Heart left ventricle (tissue), 16 donors: ENCODE measurements around the gene MAP6D1. TPM values are rescaled to one million over a fixed set of nuclear protein-coding genes. Genes with fewer than 3 reads are reported as not detected.

ENCODE experiments used
- ATAC-seq, 4 donors: fragments of 200-7000 bp; cut with Tn5 transposase; one replicate each; pipeline ENCODE4 v1.9.1; 2020 to 2022; ENCODE audit warnings: moderate library complexity in 4 of 4, mild to moderate bottlenecking in 3 of 4, moderate number of reproducible peaks in 1 of 4
- DNase-seq, 5 donors: peaks; one replicate each; pipeline ENCODE4 v3.0.0-alpha.2; 2020
- H3K27ac ChIP-seq, 12 donors: fragments of 200-600 bp; sonication (generic) in 4 of 12; one replicate each; pipeline versions ENCODE4 v1.5.0 to v1.8.0; 2016 to 2022; ENCODE audit warnings: mild to moderate bottlenecking in 2 of 12
- H3K27me3 ChIP-seq, 9 donors: fragments of 200-600 bp; sonication (generic) in 2 of 9; one replicate each; pipeline versions ENCODE4 v1.5.1 to v1.8.0; 2016 to 2022; ENCODE audit warnings: mild to moderate bottlenecking in 3 of 9
- H3K36me3 ChIP-seq, 9 donors: fragments of 200-600 bp; sonication (generic) in 2 of 9; one replicate each; pipeline versions ENCODE4 v1.5.0 to v1.8.0; 2018 to 2022; ENCODE audit warnings: mild to moderate bottlenecking in 2 of 9
- H3K4me1 ChIP-seq, 12 donors: fragments of 200-600 bp; sonication (generic) in 4 of 12; one replicate each; pipeline versions ENCODE4 v1.5.0 to v1.8.0; 2016 to 2022; ENCODE audit warnings: mild to moderate bottlenecking in 3 of 12
- H3K4me3 ChIP-seq, 12 donors: fragments of 200-600 bp; sonication (generic) in 4 of 12; one replicate each; pipeline versions ENCODE4 v1.5.0 to v1.8.0; 2017 to 2022; ENCODE audit warnings: mild to moderate bottlenecking in 9 of 12, moderate library complexity in 4 of 12
- H3K9me3 ChIP-seq, 12 donors: fragments of 200-600 bp; sonication (generic) in 4 of 12; one replicate each; pipeline versions ENCODE4 v1.5.0 to v1.8.0; 2016 to 2022; ENCODE audit warnings: mild to moderate bottlenecking in 1 of 12
- CTCF ChIP-seq, 12 donors: fragments of 200-600 bp; sonication (generic) in 4 of 12; IDR thresholded peaks; one replicate each; pipeline versions ENCODE4 v1.5.0 to v1.8.0; 2018 to 2022; ENCODE audit warnings: antibody characterized with exemption in 12 of 12, mild to moderate bottlenecking in 5 of 12
- POLR2A ChIP-seq, 2 donors: fragments of 450-650 bp; IDR thresholded peaks; one replicate each; pipeline ENCODE4 v1.6.1; 2017; ENCODE audit warnings: antibody characterized with exemption in 2 of 2, mild to moderate bottlenecking in 2 of 2, moderate library complexity in 2 of 2
- whole genome bisulfite sequencing, 4 donors: extraction: QIAGEN DNeasy Blood & Tissue Kit in 2 of 4; methylation state at CpG; one replicate each; pipeline versions ENCODE4 v1.1.5 to v1.1.7; 2013 to 2018; 5-methylcytosine and 5-hydroxymethylcytosine counted together
- intact Hi-C, 10 donors: fragments of 100-400 bp; cut with DNase I; formaldehyde crosslinking; loops; one replicate each; pipeline versions ENCODE4 v1.11.1 to v1.14.2; 2022
- polyA plus RNA-seq, 2 donors: library from polyadenylated mRNA; stranded (reverse); fragments of 200-250 nt; gene quantifications; one replicate each; pipeline ENCODE4 v1.2.3, GENCODE V29; 2013
- total RNA-seq, 9 donors: library from RNA; depleted of rRNA in 2 of 9; stranded (reverse); fragments of >200 nt in 2 of 9; fragmentation: NEBNext Ultra II Directional in 3 of 9; extraction: Animal tissue kit (Norgen Biotek cat#: 25700) in 3 of 9; gene quantifications; one replicate each; pipeline versions ENCODE4 v1.1.0 to v1.2.4, GENCODE V29; 2016 to 2023
- donor health status: ischemic (EF 13 %, LVEDD 7.1; RV severe dilation, severe dysfunction).
- donor health status: healthy with polysubstance abuse.
- donor health status: DM: no; HTN: yes; CAD: no.
- donor health status: DM: no; HTN: no; CAD: no.
- donor health status: ischemic (EF 25% LVEDD 6.9; RV normal size, moderate dysfunction).
- donor health status: ischemic (EF 25% LVEDD 5.7; RV mildly dilated, moderate dysfunction).
- donor health status: healthy.
- donor health status: DM: yes; HTN: yes; CAD: no.
- donor health status: ischemic (EF 35%, LVEDD 5.7; RV mildly dilated, moderate dysfunction).
- donor health status: nonischemic (EF 11% LVEDD 7.7; RV severe dilation, severe dysfunction).
- donor health status: DM: yes; HTN: yes; CAD: no.
- donor health status: PGD.
- donor health status: ischemic (EF 29% LVEDD 5.4; RV normal size, mild dysfunction).
- donor health status: nonischemic (EF 23%, LVEDD 6.1; RV moderate dilation, normal function).

MAP6D1 gene
- total and polyA plus RNA-seq, 11 donors: 0.46 to 6.6 (median 2.1) TPM; not detected in 1

GRCh38 chr3:183829466-183829865 lies 4.1 kb upstream of the MAP6D1 start:
- no peak overlapping the region for H3K27ac ChIP-seq
- intact Hi-C loops: loop anchor here in 1 of 10 donors (5.0 kb wide), 1 partner anchor 53 kb away; the partner anchor contains the start of gene PARL
- TF ChIP-seq POLR2A (IDR thresholded peaks at IDR 0.05) (no peak), CTCF (IDR thresholded peaks at IDR 0.05) (no peak)
- H3K4me1 ChIP-seq: peaks cover 0 to 25% (median 10%) of the 10 kb centered on the region in 12 donors
- peaks cover 0 to 67% (median 58%) of the 10 kb centered on the region in 9 donors for H3K36me3 ChIP-seq
- ATAC-seq (no peak), DNase-seq (no peak)
- 89 to 97% (median 92%) methylated on average over 9 of the region's 9 CpGs for WGBS, 4 donors
- no peaks in the 10 kb centered on the region for H3K9me3 ChIP-seq
- no peak overlapping the region for H3K4me3 ChIP-seq
- H3K27me3 ChIP-seq: no peaks in the 10 kb centered on the region

GRCh38 chr3:183828538-183828870 lies 3.1 kb upstream of the MAP6D1 start:
- peaks cover 0 to 58% (median 48%) of the 10 kb centered on the region in 9 donors for H3K36me3 ChIP-seq
- 83 to 93% (median 92%) methylated on average over 7 of the region's 7 CpGs for WGBS, 4 donors
- no peak for ATAC-seq

GRCh38 chr3:183827809-183828537 lies 2.6 kb upstream of the MAP6D1 start:
- intact Hi-C loops: loop anchor here in 1 of 10 donors (5.0 kb wide), 1 partner anchor 54 kb away; the partner anchor contains the start of gene PARL
- H3K27ac ChIP-seq: no peak overlapping the region
- H3K4me1 ChIP-seq: peaks cover 0 to 31% (median 13%) of the 10 kb centered on the region in 12 donors
- ATAC-seq (no peak), DNase-seq (no peak)
- no peaks in the 10 kb centered on the region for H3K27me3 ChIP-seq
- H3K4me3 ChIP-seq: no peak overlapping the region
- WGBS, 4 donors: 68 to 76% (median 72%) methylated on average over 13 to 14 of the region's 14 CpGs
- H3K36me3 ChIP-seq: peaks cover 0 to 52% (median 43%) of the 10 kb centered on the region in 9 donors
- no peaks in the 10 kb centered on the region for H3K9me3 ChIP-seq
- no peak for TF ChIP-seq POLR2A (IDR thresholded peaks at IDR 0.05)
- TF ChIP-seq CTCF (IDR thresholded peaks at IDR 0.05): no peak

More at GRCh38 chr3:183828538-183828870, 3.1 kb upstream of the MAP6D1 start:
- no peaks in the 10 kb centered on the region for H3K27me3 ChIP-seq
- H3K4me1 ChIP-seq: peaks cover 0 to 31% (median 13%) of the 10 kb centered on the region in 12 donors
- no peaks in the 10 kb centered on the region for H3K9me3 ChIP-seq
- TF ChIP-seq POLR2A (IDR thresholded peaks at IDR 0.05): no peak
- TF ChIP-seq CTCF (IDR thresholded peaks at IDR 0.05): no peak
- DNase-seq: no peak
- intact Hi-C loops: loop anchor here in 1 of 10 donors (5.0 kb wide), 1 partner anchor 54 kb away; the partner anchor contains the start of gene PARL
- no peak overlapping the region for H3K27ac ChIP-seq
- H3K4me3 ChIP-seq: no peak overlapping the region

GRCh38 chr3:183826448-183827250 lies 1.3 kb upstream of the MAP6D1 start:
- intact Hi-C loops: loop anchor here in 1 of 10 donors (5.0 kb wide), 1 partner anchor 56 kb away; the partner anchor contains the start of gene PARL
- peak; percentile 39 to 63 (median 40) for ATAC-seq
- no peaks in the 10 kb centered on the region for H3K27me3 ChIP-seq
- peak overlapping the region in 1 of 12 donors; percentile 19 for H3K27ac ChIP-seq
- peaks cover 0 to 39% (median 29%) of the 10 kb centered on the region in 9 donors for H3K36me3 ChIP-seq
- H3K4me3 ChIP-seq: no peak overlapping the region
- peak in 1 of 5 donors; percentile 53 for DNase-seq
- TF ChIP-seq CTCF (IDR thresholded peaks at IDR 0.05) (no peak), POLR2A (IDR thresholded peaks at IDR 0.05) (no peak)
- WGBS, 4 donors: 79 to 91% (median 89%) methylated on average over 11 to 14 of the region's 14 CpGs
- peaks cover 0 to 31% (median 13%) of the 10 kb centered on the region in 12 donors for H3K4me1 ChIP-seq
- no peaks in the 10 kb centered on the region for H3K9me3 ChIP-seq
